PC-9 (cell line): ENCODE results near the gene TH.

Source experiments
- CTCF ChIP-seq: fragments of 200-600 bp; sonication (generic); conservative IDR thresholded peaks from 2 replicates; pipeline ENCODE4 v1.6.1; 2017; ENCODE audit warnings: mixed run types, antibody characterized with exemption, mild to moderate bottlenecking, moderate library complexity
- EZH2 ChIP-seq: fragments of 200-600 bp; sonication (generic); IDR thresholded peaks from 2 replicates; pipeline ENCODE4 v1.8.0; 2017; ENCODE audit warnings: antibody characterized with exemption, low read depth

GRCh38 chr11:2214527-2215229 is 43.1 kb upstream of the TH start:
- TF ChIP-seq CTCF (no peak), EZH2 (no peak)
